HG03103 (cell line): ENCODE measurements around the gene DDX1.

ENCODE experiments used
- ATAC-seq: cut with Tn5 transposase; IDR thresholded peaks from one replicate; pipeline ENCODE4 v1.9.1; 2021; ENCODE audit warnings: low read depth; ENCODE audit not compliant: unreplicated experiment

The DDX1 gene

DNA sequence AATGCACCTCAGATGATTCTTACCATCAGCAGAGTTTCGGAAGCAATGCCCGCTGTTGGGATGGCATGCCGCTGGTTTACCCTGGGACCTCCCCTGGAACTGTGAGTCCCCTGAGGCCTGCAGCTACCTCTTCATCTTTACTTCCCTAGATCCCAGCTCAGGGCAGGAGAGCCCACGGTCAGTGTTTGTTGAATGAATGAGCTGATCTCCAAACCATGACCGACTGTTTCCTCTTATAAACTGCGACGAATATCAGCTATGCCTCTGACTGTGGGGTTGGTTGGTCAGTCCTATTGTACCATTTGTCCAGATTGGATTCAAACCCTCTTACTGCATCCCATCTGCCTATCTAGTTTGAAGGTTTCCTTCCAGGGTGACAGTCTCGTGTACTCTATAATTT lies 64.4 kb downstream of the DDX1 start:
- ATAC-seq, result no peak

DNA sequence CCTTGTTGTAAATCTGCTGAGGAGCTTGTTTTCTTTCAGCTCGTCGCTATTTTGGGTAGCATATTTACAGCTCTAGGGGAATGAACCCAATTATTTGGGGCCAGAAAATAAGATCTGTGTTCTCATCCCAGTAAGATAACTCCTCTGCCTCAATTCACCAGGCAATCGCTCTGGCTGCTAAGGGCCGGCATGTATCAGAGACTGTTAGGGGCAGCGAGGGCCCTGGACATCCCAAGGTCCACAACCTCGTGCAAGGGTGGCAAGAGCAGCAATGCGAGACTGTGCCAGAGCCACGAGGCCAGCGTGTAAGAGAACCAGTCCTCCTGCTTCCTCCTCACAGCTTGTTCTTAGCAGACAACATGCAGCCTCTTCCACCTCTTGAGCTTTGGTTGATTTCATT lies 66.1 kb downstream of the DDX1 start:
- ATAC-seq, result no peak

DNA sequence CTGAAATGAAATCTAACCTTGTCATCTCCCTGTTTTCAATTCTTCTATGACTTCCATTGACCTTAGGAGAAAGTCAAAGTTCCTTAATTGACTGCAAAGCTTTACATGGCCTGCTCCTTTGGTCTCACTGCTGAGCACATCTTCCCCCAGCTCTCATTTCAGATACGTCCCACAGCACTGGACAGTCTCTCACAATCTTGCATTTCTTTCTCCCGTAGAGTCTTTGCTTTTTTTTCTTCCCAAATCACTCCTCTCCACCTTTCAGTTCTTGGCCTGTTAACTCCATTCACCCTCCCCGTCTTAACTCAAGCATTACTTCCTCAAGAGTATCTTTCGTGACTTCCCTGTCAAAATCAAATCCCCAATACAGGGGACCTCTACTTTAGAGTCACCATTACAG lies 67.2 kb downstream of the DDX1 start:
- no peak for ATAC-seq

DNA sequence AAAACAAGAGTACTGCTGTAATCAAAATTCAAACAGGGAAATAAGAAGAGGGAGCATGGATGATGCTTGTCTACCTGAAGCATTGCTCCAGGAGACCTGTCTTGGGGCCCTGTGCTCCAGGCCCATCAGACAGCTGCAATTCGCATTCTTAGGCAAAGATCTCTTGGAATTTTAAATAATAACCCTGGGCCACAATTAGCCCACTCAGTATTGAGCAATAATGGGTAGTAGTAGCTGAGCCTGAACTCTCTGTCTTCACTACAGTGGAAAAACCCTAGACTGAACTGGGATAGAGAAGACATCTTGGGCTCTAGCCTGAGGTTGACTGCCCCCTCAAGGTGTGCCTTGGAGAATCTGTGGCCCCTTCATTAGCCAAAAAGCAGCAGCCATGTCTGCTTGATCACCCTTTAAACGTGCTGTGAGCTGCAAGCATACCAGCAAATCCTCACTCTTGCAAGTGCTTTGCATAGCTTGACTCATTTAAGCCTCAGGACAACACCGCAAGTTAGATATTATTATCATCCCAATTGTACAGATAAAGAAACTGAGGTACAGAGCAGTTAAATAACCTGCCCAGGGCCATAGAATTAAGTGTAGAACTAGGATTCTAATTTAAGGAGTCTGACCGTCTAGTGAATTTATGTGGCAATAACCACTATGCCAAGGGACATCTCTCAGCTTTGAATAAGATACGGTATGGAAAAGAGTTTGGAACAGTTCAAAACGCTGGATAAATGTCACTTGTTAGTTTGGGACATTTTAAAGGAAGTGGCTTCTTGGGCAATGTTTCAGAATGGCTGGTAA lies 69.0 kb downstream of the DDX1 start:
- ATAC-seq, result no peak

DNA sequence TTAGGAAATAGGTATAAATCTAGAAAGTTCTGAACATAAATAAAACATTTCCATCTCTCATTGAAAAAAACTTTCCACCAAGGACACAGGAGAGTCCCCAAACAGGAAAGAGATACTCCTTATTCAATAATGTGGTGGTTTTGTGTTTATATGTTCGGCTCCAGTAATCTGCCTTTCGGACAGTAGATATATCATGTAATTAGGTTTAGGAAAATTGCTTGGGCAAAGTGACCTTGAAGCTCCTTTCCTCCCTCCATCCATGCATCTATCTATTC lies 69.6 kb downstream of the DDX1 start:
- ATAC-seq, result no peak

DNA sequence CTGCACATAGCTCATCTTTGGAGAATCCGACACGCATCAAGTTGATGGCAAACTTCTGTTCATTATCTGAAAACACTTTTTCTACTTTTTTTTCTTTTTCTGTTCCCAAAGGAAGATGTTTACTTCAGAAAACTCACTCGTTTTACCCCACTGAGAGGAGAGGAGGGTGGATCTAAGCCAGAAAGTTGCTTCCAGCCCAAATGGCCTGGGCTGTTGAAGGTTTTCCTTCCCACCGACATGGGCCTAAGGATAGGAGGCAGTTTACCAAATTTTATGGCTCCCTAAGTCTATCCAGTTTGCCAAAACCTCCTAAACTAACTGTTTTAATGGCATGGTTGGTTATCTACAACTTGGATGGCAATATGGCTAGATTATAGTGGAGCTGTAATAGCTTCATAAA lies 70.4 kb downstream of the DDX1 start:
- ATAC-seq, result no peak

DNA sequence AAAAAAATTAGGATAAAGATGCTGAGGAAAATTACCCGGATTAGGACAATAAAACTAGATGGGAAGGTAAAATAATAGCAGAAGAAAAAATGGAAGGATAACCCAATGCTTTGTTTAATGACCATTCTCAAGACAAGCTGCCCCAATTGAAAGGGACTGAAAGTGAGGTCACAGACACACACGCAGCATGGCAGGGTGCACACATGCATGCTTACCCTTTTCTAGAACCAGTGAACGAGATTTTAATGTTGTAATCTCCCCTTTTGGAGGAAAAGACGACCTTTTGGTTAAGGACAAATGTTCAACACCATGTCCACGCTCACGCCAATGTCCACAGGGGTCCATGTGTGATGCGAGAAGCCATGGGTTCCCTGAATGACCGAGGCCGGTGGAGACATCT lies 70.9 kb downstream of the DDX1 start:
- no peak for ATAC-seq

DNA sequence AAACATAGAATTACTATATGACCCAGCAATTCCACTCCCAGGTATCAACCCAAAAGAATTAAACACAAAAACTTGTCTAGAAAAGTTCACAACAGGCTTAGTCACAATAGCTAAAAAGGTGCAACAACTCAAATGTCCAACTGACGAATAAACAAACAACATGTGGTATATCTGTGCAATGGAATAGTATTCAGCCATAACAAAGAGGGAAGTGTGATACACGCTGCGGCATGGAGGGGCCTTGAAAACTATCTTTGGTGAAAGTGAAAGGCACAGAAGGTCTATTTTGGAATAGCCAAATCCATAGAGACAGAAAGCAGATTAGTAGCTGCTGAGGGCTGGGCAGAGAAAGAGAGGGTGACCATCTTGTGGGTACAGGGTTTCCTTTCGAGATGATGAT lies 72.1 kb downstream of the DDX1 start:
- ATAC-seq, result no peak

DNA sequence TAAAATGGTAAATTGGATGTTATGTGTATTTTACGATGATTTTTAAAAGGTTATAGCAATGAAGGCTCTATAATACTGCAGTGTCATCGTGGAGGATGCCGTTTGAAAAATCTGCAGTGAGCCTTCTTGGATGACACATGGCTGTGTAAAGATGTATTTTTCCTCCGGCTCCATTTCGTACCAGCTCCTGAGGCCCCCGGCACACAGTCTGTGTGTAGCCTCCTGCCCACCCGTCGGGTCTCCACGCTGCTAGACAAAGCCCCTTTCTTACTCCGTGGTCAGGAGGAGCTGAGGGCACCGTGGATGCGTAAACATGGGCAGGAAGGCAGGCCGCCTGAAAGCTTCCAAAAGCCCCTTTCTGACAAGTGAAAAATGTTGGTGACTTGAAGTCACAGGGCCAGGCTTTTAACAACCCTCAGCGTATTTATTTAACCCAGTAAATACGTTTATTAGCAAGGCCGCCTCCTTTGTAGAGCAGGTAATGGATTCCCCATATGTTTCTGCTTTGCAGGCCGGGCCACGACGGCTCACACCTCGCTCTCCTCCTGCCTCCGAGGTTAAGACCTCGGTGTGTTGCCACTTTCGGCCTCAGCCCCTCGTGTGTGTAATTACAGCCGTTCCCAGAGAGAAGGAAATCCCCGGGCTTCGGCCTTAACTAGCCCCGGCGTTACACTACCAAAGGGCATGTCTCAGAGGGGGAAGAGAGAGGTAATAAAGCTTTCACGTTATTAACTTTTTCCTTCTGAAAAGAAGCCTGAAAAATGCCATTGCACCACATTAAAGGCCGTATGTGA lies 72.8 kb downstream of the DDX1 start:
- ATAC-seq, result no peak

DNA sequence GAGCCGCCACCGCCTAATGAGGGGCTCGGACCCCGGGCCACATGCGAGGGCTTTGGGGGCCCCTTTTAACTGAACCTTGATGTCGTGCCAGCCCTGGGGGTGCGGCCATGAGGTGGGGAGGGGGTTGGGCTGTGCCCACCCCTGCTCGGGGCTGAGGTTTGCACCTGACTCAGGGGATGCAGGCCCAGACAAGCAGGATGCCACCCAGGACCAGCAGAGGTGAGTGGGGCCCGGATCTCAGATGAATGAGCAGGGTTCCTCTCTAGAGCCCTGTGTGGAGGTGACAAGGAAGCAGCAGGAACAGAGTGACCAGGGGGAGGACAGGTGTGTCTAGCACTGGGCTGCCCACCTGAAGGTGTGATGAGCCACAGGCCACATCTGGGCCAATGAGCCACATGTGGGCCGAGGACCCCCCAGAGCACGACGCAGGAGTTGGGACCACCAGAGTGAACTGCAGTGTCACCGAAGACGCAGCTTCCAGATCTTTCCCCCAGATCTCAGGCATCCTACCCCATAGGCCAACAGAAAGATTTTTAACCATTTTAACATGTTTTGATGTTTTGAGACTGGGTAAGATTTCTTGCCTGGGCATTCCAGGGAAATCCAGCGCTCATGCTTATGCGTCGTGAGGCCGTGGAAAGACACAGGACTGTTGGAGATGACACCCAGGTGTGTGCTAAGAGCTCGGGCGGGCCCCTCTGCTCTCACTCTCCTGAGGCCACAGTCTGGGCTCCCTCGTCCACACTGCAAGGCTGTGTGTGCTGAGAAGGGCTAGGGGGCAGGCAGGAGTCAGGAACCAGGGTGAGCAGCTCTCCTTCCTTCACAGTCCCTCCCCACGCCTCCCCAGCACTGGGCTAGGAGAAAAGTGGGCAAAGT lies 73.6 kb downstream of the DDX1 start:
- ATAC-seq, result no peak

DNA sequence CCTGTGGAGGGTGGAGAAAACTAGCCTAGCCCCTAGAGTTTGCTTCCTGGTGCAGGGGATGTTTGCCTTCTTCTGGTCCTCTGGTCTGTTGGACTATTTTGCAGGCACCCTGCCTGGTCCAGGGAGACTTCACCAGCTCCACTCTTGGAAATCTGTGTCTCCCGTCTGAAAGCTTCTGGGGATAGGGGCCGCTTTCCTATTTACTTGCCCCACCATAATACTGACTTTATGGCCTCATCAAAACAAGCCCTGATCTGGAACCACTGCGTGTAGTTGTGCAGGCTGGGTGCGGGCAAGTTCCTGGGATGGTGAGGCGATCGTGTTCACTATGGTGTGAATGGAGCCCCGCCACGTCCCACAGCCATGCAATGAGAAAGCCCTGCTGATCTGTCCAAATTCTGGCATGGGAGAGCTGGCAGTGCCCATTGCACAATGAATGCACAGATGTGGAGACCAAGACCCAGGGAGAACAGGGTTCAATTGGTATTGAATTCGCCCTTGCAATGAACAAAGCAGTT lies 74.3 kb downstream of the DDX1 start:
- no peak for ATAC-seq

DNA sequence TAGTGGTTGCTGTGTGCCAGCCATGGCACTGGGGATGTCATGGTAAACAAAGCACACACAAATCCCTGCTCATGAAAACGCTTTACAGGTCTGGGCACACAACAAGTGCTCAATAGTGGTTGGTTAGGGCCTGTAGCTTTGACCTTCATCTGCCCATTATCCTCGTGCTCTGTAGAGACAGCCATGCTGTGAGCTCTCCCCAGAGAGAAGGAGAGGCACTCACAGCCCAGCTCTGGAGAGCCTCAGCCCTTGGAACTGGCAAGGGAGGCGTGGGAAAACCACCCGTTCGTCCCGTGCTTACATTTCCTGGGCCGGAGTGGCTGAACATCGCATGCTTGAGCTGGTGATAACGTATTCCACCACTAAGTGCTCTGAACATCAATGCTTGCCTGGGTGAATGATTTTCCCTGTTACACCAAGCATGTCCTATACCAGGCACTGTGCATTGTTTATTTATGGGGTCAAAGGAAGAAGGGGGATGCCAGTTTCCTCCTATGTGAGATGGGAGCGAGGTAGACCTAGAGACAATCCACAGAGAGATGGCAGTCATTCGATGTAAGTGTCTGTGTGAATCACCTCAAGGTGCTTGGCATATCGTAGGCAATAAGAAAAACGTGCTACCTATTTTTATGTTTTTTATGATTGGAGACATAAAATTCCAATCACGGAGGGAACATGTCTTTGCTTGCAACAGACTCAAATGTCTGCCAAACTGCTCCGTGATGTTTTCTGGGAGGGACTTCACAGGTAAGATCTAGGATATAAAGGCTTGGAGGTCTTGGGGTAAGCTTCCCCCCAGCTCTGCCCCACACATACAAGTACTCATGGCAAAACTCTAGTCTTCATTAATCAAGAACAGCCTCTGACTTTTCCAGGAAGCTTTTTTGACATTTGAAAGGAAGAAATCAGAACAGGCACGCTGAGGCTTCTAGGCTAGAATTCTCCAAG lies 75.5 kb downstream of the DDX1 start:
- ATAC-seq, result no peak

DNA sequence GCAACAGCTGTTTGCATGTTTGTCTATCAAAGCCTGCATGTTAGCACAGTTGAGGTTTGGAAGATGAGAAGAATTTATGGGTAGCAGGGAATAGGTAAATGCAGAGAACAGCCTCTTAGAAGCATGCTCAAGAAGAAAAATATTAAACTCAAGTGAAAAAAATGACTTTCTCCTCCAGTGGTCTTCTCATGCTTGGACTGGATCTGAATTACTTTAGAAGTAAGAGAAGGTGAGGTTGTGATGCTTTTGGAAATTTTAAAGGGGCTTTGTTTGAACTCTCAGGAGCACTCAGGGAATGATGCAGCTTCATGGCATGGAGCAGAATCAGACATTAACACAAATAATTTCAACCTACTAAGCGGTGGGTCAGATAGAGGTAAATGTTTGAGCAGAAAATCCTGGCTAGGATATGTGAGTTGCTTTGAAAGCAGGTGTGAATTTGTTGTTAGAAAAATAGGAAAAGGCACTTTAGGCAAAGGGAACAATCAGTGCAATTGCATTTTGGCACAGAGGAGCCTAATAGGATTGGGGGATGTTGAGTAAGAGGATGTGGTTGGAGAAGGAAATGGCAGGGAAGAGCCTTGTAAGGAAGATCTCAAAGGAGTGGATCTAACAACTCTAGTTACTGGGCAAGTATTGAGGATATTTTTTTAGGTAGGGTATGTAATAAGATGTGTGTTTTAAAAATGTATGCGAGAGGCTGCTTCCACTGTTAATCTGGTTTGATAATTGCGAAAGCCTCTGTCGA lies 76.3 kb downstream of the DDX1 start:
- ATAC-seq, result no peak

DNA sequence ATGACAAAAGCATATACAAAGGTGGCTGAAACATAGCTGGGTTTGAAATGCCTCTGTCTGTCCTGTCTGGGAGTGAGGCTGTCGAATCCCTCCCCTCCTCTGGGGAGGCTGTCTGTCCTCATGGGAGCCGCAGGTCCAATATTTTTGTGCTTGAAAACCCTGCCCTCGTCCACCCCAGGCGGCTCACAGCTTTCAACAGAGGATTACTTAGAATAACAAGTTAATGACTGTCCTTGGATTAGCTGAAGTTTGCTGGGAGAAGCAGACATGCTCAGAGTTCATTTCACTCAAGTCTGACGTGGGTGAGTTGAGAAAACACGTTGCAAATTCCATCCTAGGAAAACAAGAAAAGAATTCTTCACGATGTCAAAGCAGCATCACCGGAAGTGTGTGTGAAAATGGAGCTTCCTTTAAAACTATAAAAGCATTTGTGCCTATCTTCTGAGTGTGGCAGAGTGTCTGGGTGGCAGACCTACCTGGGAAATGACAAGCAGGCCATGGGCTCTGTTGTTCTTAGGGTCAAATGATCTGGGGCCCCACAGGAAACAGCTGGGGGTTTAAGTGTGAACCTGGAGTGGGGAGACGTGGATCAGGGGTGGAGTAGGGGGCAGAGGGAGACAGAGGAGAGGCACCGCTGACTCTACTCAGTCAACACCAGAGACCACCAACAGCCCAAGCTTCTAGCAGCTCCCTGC lies 77.1 kb downstream of the DDX1 start:
- no peak for ATAC-seq

DNA sequence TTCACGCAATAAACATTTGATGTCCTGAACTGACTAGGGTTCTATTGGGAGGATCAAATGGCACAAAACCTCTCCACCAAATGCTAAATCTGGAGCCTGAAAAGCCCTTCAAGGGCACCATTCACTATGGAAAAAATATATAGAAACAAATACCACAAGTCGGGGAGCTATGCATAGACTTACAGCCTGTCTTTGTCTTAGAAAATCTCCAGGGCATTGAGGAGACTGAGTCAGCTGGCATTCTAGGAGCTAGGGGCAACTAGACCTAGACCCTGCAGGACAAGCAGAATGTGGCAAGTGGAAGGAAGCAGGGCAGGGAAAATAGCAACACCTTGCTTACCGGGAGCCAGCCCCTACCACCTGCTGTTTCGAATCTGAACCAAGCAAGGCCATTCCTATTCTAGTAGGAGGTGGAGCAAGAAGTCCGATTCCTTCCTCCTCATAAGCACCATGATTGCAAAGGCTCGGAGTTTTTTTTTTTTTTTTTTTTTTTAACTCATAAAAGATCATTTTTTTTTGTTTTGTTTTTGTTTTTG lies 77.8 kb downstream of the DDX1 start:
- ATAC-seq, result no peak

DNA sequence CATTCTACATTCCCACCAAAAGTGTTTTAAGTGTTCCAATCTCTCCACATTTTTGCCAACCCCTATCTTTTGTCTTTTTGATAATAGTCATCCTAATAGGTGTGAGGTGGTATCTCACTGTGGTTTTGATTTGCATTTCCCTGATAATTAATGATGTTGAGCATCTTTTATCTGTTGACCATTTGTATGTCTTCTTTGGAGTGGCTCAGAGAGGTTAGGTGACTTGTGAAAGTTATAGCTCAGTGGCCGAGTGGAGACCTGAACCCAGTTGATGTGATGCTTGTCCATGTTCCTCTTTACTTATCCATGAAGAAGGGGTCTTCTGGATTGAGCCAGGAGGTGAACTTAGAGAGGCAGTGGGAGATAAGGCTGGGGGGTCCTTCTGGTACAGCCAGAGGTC lies 78.8 kb downstream of the DDX1 start:
- ATAC-seq, result no peak

DNA sequence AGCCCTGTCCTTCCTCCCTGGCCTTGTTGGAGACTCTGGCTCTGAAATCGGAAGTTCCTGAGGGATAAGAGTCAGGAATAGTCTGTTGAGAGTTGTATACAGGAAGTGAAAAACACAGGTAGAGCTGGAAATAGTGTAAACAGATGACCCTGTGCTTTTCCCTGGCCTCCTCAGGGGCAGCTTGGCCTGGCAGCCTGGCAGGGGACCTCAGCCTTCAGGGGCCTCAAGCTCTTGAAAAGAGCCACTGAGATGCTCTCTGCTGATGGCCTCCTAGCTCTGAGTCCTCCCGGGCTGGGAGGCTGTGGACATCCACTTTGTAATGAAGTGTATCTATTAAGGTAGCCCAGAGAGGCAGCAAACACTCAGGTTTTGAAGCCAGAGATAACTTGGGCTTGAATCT lies 79.3 kb downstream of the DDX1 start:
- ATAC-seq, result no peak

DNA sequence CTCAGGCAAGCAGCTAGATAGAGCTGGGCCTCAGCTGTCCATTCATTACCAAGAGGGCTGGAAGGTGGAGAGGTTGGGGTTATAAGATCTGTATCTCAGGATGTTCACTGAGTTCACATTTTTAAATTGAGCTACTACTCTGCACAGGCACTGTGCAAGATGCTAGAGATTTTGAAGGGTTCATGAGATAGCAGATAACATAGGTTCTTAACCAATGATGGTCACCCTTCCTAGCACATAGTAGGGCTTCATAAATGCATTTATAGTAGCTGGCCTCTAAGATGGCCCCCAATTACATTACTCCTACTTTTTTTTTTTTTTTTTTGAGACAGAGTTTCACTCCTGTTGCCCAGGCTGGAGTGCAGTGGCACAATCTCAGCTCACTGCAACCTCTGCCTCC lies 79.7 kb downstream of the DDX1 start:
- ATAC-seq, result no peak
